GM19043 (cell line): ENCODE data around the gene CD36.

Source experiments
- ATAC-seq: cut with Tn5 transposase; IDR thresholded peaks from one replicate; pipeline ENCODE4 v1.9.1; 2021; ENCODE audit warnings: low read depth; ENCODE audit not compliant: unreplicated experiment

CD36 gene

GRCh38 chr7:80637911-80638765 is at the start of gene CD36:
TSS of gene CD36 (plus strand) at chr7:80638642. CDS start at chr7:80646741, 8,099 bp downstream.
- ATAC-seq, result no peak

GRCh38 chr7:80589631-80590030 is 48.8 kb upstream of the CD36 start:
- ATAC-seq, result no peak

GRCh38 chr7:80591654-80592053 is 46.8 kb upstream of the CD36 start:
- ATAC-seq, result no peak

- ATAC-seq, result no peak
These were observed 44.4 kb upstream of the CD36 start for GRCh38 chr7:80593869-80594586.

GRCh38 chr7:80596933-80597517 is 41.4 kb upstream of the CD36 start:
- ATAC-seq, result no peak

GRCh38 chr7:80597875-80598274 is 40.6 kb upstream of the CD36 start:
- ATAC-seq, result no peak

GRCh38 chr7:80600046-80600445 is 38.4 kb upstream of the CD36 start:
- ATAC-seq, result no peak

GRCh38 chr7:80601999-80602398 is 36.4 kb upstream of the CD36 start:
- ATAC-seq, result no peak

- no peak for ATAC-seq
These were observed 34.5 kb upstream of the CD36 start for GRCh38 chr7:80603940-80604339.

GRCh38 chr7:80604436-80604835 is 34.0 kb upstream of the CD36 start:
- no peak for ATAC-seq

GRCh38 chr7:80607136-80607535 is 31.3 kb upstream of the CD36 start:
- ATAC-seq, result no peak

GRCh38 chr7:80608336-80608735 is 30.1 kb upstream of the CD36 start:
- ATAC-seq, result no peak

- no peak for ATAC-seq
These were observed 28.7 kb upstream of the CD36 start for GRCh38 chr7:80609751-80610150.

- no peak for ATAC-seq
These were observed 27.1 kb upstream of the CD36 start for GRCh38 chr7:80611353-80611752.

- ATAC-seq, result no peak
These were observed 26.7 kb upstream of the CD36 start for GRCh38 chr7:80611779-80612178.

- no peak for ATAC-seq
These were observed 25.6 kb upstream of the CD36 start for GRCh38 chr7:80612880-80613279.

- ATAC-seq, result no peak
These were observed 24.9 kb upstream of the CD36 start for GRCh38 chr7:80613519-80613918.

- no peak for ATAC-seq
These were observed 23.6 kb upstream of the CD36 start for GRCh38 chr7:80614851-80615271.

- no peak for ATAC-seq
These were observed 20.3 kb upstream of the CD36 start for GRCh38 chr7:80618096-80618495.

GRCh38 chr7:80619741-80620140 is 18.7 kb upstream of the CD36 start:
- no peak for ATAC-seq

GRCh38 chr7:80622541-80622940 is 15.9 kb upstream of the CD36 start:
- no peak for ATAC-seq
